DOHH2 (cell line): ENCODE results near the gene FAM72B.
"Not testable (repeated sequence)": the region's sequence is repeated elsewhere in the genome, so short reads cannot be mapped to it uniquely, and the experiment has no call there.

ENCODE experiments used
- CTCF ChIP-seq: fragments of 200-600 bp; sonication (generic); IDR thresholded peaks from one replicate; pipeline ENCODE4 v1.5.1; 2014; ENCODE audit warnings: antibody characterized with exemption, mild to moderate bottlenecking, low read depth, low read length; ENCODE audit not compliant: poor library complexity, severe bottlenecking
- EZH2phosphoT487 ChIP-seq: fragments of 200-600 bp; sonication (generic); IDR thresholded peaks from 2 replicates; pipeline ENCODE4 v1.6.1; 2017; ENCODE audit warnings: borderline replicate concordance, mild to moderate bottlenecking, antibody characterized with exemption, low read length, moderate library complexity, mixed read lengths

DNA sequence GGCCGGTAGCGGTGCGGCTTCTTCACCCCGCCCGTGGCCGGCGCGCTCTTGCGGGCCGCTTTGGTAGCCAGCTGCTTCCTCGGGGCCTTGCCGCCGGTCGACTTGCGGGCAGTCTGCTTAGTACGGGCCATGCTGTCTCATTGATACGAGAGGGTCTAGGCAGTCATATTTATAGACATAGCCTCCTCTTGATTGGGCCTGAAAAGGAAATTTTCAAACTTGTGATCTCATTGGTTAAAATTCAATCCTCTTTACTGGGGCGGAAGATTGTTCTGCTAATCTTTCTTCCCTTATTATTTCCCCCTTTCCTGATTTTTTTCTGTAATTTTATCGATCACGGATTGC, 65.7 kb downstream of the FAM72B start:
- not testable (repeated sequence) for TF ChIP-seq CTCF, EZH2phosphoT487
